ENCODE data around the gene GALC.

- TF ChIP-seq CTCF (IDR thresholded peaks at IDR 0.05) (no peak), POLR2A (IDR thresholded peaks at IDR 0.05) (no peak)
Measured at GRCh38 chr14:88017535-88017934, 24.6 kb upstream of the GALC start.
